RPMI8226 (cell line): Measurements from ENCODE around the gene PIK3R5.
"Not testable (repeated sequence)": the region's sequence is repeated elsewhere in the genome, so short reads cannot be mapped to it uniquely, and the experiment has no call there.

Experiments
- DNase-seq: peaks from one replicate; pipeline ENCODE4 v3.0.0-alpha.2; 2015

PIK3R5 gene

GRCh38 chr17:8873801-8874715 lies 91.4 kb downstream of the PIK3R5 start:
- DNase-seq = no peak

DNA sequence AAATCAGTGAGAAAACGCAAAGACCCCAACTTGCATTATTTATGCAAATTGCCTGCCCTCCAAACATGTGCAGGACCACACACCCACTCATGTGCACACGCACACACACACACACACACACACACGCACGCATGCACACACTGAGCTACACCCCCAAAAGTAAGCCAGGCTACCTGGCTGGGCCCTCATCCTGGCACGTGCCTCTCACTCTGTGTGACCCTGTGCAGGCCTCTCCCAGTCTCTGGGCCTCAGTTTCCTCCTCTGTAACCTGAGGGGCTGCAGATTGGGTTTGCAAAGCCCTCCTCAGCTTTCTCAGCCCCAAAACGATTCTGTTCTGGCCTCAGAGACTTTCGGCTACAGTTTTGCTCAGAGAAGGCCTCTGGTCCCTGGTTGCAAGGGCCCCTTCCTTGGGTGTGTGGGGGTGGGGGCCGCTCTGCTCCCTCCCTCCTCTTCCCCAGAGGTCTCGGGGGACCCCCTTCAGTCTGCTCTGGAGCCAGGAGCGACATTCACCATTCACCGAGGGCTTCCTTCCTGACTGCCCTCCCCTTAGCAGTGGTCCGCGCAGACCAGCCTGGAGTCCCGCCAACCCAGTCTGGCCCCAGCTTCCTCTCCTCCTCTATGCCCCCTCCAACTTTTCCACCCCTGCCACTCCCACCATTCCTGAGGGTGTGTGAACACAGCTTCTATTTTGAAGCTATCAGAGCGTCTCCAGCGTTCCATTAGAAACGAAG lies 92.6 kb downstream of the PIK3R5 start:
- no peak for DNase-seq

DNA sequence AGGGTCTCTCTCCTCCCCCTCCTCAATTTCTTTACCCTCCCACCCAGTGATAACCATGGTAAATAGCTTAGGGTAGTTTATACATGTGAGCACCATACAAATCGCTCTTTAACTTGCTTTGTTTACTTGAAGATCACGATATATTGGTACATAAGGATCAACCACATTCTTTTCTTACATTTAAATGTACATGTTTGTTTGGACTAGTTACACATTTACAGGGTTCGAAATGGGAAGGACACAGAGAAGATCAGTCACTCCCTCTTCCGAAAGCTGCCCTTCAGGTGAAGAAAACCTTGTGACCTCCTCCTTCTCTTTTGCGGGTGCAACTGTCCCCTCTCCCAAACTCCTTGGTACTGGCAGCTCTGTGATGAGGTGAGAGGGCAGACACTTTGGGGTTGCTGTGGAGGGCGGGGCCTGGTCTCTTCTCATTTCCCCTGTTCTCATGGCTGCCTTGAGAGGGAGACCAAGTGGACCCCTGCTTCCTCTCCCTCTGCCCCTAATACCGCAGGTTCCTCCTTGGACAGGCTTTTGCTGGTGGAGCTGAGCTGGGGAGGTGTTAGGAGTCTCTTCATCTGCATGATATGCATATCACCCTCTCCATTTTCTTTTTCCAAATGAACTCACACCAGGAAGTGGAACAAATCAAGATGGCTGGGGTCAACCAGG lies 93.3 kb downstream of the PIK3R5 start:
- no peak for DNase-seq

- no peak for DNase-seq
These were observed 94.4 kb downstream of the PIK3R5 start for GRCh38 chr17:8871081-8871581.

DNA sequence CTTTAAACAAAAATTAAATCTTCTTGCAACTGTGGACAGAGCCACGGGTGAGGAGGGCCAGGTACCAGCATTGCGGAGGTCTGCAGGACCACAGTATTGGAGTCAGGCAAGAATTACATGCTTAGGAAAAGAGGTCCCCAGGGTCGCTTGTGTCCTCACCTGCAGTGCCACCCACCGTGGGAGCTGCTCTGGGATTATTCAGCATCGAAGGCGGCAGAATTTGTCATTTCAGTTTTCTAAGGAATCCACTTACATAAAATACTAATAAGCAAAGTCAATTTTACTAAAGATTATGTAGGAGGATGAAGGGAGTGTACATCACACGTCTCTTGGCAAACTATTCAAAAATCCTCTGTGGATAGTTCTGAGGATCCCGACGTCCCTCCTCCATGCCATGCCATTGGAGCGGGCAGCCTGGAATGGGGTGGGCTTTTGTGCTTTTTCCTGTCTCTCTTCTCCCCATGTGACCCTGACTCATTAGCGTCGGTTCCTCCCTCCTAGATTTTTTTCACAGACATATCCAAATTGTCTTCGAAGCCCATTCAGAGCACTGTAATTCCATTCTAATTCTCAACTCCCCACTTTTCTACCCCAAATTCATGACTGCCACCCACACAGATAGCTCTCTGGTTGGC lies 95.0 kb downstream of the PIK3R5 start:
- no peak for DNase-seq

GRCh38 chr17:8869114-8869815 lies 96.2 kb downstream of the PIK3R5 start:
- no peak for DNase-seq

DNA sequence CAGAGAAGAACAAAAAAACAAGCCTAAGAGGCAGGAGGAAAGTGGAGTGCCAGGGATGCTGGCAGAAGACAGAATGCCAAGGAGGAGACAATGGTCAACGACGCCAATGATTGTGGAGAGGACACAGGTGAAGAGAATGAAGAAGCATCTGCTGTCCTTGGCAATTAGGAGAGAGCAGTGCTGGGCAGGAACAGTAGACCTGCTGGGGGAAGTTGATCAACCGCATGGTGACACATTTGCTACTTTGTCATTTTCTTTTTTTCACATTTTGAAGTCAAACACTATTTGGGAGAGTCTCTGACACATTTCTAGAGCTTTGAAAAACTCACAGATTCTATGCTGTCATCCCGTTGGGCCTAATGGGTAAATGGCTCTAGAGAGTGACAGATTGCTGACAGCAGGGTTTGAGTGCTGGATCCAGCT lies 97.0 kb downstream of the PIK3R5 start:
- DNase-seq = no peak

- DNase-seq = no peak
These were observed 97.4 kb downstream of the PIK3R5 start for GRCh38 chr17:8868092-8868491.

GRCh38 chr17:8867361-8867981 lies 98.0 kb downstream of the PIK3R5 start, which contains the start of gene PIK3R6:
TSS of gene PIK3R6 (minus strand) at chr17:8867674. CDS start at chr17:8849794, 17,880 bp downstream.
- no peak for DNase-seq

DNA sequence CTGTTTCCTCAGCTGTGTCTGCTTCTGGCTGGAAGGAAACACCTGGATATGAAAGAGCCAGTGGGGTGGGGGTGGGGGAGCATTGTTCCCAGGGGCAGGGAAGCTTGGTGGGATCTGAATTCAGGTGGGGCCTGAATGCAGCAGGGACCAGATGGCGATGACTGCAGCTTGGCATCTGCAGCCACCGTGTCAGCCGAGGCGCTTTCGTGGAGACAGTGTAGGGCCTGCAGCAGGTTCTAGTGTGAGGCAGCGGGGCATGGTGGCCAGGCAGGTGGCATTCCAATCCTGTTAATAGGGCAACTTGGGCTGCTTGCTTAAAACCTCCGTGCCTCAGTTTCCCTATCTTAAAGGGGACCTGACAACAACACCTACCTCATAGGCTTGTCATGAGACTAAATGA lies 99.7 kb downstream of the PIK3R5 start:
- DNase-seq = no peak

DNA sequence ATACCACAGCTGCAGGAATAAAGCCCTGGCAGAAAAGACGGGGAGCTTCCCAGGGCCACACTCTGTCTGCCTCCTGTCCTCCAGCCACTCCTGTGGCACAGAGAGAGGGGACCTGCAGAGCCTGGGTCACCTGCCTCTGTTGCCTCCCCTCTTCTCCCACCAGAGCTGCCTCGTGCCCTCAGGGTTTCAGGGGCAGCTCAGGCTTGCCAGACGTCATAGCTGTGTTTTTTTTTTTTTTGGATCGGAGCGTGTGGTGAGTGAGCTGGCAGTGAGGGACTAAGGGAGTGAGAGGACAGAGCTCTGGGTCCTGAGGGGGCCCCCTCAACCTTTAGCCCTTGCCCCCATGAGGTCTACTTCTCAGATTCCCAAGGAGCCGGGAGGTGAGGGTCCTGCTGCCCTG lies 100.1 kb downstream of the PIK3R5 start:
- DNase-seq = no peak

DNA sequence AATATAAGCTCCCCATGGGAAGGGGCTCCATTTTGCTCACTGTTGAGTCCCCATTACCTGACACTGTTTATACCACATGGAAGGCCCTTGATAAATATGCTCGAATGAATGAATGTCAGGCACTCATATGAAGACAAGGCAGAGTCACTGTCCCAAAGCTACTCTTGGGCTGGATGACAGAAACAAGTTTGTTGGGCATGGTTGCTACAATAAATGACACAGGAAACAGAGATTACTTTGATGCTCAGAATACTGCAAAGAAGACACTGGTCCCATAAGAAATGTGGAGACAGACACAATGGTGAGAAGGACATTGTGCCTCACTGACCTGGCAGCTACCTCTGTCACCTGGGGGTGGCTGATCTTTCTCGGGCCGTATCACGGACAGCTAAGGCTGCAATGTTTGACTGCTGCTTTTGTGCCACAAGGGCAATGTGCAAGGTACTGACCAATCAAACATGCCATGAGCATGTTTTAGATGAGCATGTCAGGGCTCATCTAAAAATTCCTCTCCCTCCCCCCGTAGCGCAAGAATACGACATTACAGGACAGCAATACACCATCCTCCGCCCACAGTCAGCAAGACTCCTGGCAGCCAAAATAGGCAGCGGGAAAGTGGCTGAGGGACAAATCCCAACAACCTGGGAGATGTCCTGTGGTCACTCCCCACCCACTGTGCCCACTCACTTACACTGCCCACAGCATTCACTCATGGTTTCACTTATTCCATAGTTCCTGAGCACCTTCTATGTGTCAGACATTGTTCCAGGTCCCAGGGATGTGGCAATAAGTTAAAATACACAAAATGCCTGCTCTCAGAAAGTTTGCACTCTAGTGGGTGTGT lies 103.1 kb downstream of the PIK3R5 start:
- DNase-seq = no peak

DNA sequence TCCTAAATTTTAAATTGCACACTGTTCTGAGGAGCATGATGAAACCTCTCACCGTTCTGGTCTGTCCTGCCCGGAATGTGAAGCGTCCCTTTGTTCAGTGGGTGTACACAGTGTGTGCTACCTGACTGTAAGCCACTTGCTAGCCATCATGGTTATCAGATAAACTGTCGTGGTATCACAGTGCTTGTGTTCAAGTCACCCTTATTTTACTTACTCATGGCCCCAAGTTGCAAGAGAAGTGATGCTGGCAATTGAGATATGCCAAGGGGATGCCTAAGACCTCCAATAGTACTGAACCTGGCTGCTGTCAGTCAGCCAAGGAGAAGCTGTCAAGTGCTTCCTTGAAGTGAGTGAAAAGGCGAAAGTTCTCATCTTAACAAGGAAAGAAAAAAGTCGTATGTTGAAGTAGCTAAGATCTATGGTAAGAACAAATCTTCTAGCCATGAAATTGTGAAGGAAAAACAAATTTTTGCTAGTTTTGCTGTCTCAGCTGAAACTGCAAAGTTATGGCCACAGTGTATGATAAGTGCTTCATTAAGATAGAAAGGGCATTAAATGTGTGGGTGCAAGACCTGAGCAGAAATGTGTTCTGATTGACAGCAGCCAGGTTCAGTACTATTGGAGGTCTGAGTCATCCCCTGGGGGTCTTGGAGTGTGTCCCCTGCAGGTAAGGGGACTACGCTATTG lies 103.9 kb downstream of the PIK3R5 start:
- DNase-seq = no peak

- no peak for DNase-seq
These were observed 105.6 kb downstream of the PIK3R5 start for GRCh38 chr17:8859804-8860430.

DNA sequence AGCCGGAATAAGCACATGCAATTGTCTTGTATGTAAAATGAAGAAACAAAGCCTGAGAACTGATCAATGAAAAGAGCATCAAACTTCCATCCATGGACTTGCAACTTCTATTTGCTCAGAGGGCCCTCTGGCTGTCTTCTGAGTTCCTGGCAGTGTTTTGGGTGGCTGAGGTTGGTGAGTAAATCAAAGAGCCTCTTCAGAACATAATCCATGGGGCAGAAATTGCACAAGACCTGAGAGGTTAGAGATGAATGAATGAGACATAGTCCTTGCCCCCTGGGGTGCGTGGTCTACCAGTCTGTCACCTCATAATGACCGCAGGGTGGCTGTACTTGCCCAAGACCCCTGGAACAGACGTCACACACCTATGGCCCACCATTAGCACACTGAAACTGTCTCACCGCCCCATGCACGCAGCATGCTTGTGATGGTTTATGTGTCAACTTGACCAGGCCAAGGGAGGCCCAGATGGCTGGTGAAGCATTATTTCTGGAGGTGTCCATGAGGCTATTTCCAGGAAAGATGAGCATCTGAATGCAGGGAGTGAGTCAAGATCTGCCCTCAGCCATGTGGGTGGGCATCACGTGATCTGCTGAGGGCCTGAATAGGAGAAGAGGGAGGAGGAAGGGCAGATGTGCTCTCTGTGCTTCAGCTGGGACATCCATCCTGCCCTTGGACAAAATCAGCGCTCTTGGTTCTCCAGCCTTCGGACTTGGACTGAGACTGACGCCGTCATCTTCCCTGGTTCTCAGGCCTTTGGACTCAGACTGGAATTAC lies 106.3 kb downstream of the PIK3R5 start:
- DNase-seq = no peak

DNA sequence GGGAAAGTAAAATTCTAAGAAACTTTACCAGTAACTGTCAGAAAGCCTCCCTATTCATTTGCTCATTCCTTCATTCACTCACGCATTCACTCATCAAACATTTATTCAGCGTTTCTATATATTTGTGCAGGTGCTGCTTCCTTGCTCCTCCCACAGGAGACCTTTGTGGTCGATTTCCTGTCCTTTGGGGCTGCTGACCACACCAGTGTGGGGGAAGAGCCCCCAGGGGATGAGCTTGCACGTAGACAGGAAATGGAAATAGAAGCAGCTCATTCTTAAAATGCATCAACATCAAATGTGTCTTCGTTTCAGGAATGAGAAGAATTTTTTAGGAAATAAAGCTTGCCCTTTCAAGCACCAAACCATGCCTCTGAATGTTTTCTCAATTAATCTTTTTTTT lies 107.6 kb downstream of the PIK3R5 start:
- DNase-seq = peak; percentile 21

- no peak for DNase-seq
These were observed 108.5 kb downstream of the PIK3R5 start for GRCh38 chr17:8856869-8857575.

DNA sequence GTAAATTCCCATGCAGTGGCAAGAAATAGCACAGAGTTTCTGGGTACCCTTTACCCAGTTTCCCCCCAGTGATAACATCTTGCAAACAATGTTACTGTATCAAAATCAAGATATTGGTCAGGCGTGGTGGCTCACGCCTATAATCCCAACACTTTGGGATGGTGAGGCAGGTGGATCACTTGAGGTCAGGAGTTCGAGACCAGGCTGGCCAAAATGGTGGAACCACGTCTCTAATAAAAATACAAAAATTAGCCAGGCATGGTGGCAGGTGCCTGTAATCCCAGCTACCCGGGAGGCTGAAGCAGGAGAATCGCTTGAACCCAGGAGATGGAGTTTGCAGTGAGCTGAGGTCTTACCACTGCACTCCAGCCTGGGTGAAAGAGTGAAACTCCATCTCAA lies 109.3 kb downstream of the PIK3R5 start:
- DNase-seq = not testable (repeated sequence)
